IPS-18c (cell line): Measurements from ENCODE around the gene MIA3.
"Not testable (repeated sequence)": the region's sequence is repeated elsewhere in the genome, so short reads cannot be mapped to it uniquely, and the experiment has no call there.

ENCODE experiments used
- H3K4me3 ChIP-seq: 2 replicates; pipeline ENCODE4 v1.7.0; 2013; ENCODE audit warnings: low read depth, mild to moderate bottlenecking, low read length, moderate library complexity; ENCODE audit not compliant: insufficient read depth
- H3K9me3 ChIP-seq: one replicate; pipeline ENCODE4 v1.6.1; 2013; ENCODE audit warnings: mild to moderate bottlenecking, low read length, moderate library complexity; ENCODE audit not compliant: control insufficient read depth, insufficient read depth

Gene MIA3

GRCh38 chr1:222643938-222644635 is 26.2 kb downstream of the MIA3 start:
- Histone ChIP-seq H3K9me3 (no peaks in the 10 kb centered on the region), H3K4me3 (peak overlapping the region; percentile 77)

GRCh38 chr1:222644636-222644980 is 26.7 kb downstream of the MIA3 start:
- H3K9me3 ChIP-seq = no peaks in the 10 kb centered on the region
- H3K4me3 ChIP-seq = peak overlapping the region; percentile 77

GRCh38 chr1:222652676-222653075 is 34.8 kb downstream of the MIA3 start:
- Histone ChIP-seq H3K9me3 (no peaks in the 10 kb centered on the region), H3K4me3 (no peak overlapping the region)

GRCh38 chr1:222653178-222653827 is 35.4 kb downstream of the MIA3 start:
- no peaks in the 10 kb centered on the region for H3K9me3 ChIP-seq
- H3K4me3 ChIP-seq = no peak overlapping the region

GRCh38 chr1:222654849-222655248 is 37.0 kb downstream of the MIA3 start:
- no peaks in the 10 kb centered on the region for H3K9me3 ChIP-seq
- H3K4me3 ChIP-seq = no peak overlapping the region

- Histone ChIP-seq H3K9me3 (no peaks in the 10 kb centered on the region), H3K4me3 (no peak overlapping the region)
These were observed 38.7 kb downstream of the MIA3 start for GRCh38 chr1:222656391-222657155.

- H3K9me3 ChIP-seq = no peaks in the 10 kb centered on the region
- H3K4me3 ChIP-seq = no peak overlapping the region
These were observed 40.0 kb downstream of the MIA3 start for GRCh38 chr1:222657899-222658298.

GRCh38 chr1:222663431-222663934 is 45.6 kb downstream of the MIA3 start:
- no peak overlapping the region for H3K4me3 ChIP-seq
- no peaks in the 10 kb centered on the region for H3K9me3 ChIP-seq

GRCh38 chr1:222665964-222666363 is 48.1 kb downstream of the MIA3 start:
- Histone ChIP-seq H3K4me3 (no peak overlapping the region), H3K9me3 (no peaks in the 10 kb centered on the region)

- H3K4me3 ChIP-seq, H3K9me3 ChIP-seq: not testable (repeated sequence)
These were observed 50.3 kb downstream of the MIA3 start for GRCh38 chr1:222668184-222668583.

- H3K9me3 ChIP-seq, H3K4me3 ChIP-seq: not testable (repeated sequence)
These were observed 51.2 kb downstream of the MIA3 start for GRCh38 chr1:222669107-222669506.

- Histone ChIP-seq H3K4me3 (no peak overlapping the region), H3K9me3 (no peaks in the 10 kb centered on the region)
These were observed 52.2 kb downstream of the MIA3 start for GRCh38 chr1:222670110-222670509.

- Histone ChIP-seq H3K9me3 (no peaks in the 10 kb centered on the region), H3K4me3 (no peak overlapping the region)
These were observed 62.2 kb downstream of the MIA3 start for GRCh38 chr1:222680080-222680479.

- no peaks in the 10 kb centered on the region for H3K9me3 ChIP-seq
- no peak overlapping the region for H3K4me3 ChIP-seq
These were observed 73.1 kb downstream of the MIA3 start for GRCh38 chr1:222691016-222691415.

GRCh38 chr1:222694927-222695326 is 77.0 kb downstream of the MIA3 start:
- no peak overlapping the region for H3K4me3 ChIP-seq
- H3K9me3 ChIP-seq = no peaks in the 10 kb centered on the region

- Histone ChIP-seq H3K4me3 (no peak overlapping the region), H3K9me3 (no peaks in the 10 kb centered on the region)
These were observed 78.8 kb downstream of the MIA3 start for GRCh38 chr1:222696741-222697140.

- H3K9me3 ChIP-seq = no peaks in the 10 kb centered on the region
- H3K4me3 ChIP-seq = no peak overlapping the region
These were observed 79.3 kb downstream of the MIA3 start for GRCh38 chr1:222697203-222697602.

- H3K9me3 ChIP-seq = no peaks in the 10 kb centered on the region
- no peak overlapping the region for H3K4me3 ChIP-seq
These were observed 79.9 kb downstream of the MIA3 start for GRCh38 chr1:222697826-222698225.
